HG03439 (cell line): ENCODE results near the gene KLRB1.
"Not testable (repeated sequence)": the region's sequence is repeated elsewhere in the genome, so short reads cannot be mapped to it uniquely, and the experiment has no call there.

Experiments
- ATAC-seq: cut with Tn5 transposase; IDR thresholded peaks from one replicate; pipeline ENCODE4 v1.9.1; 2021; ENCODE audit warnings: mild to moderate bottlenecking, moderate library complexity; ENCODE audit not compliant: unreplicated experiment

KLRB1 gene

DNA sequence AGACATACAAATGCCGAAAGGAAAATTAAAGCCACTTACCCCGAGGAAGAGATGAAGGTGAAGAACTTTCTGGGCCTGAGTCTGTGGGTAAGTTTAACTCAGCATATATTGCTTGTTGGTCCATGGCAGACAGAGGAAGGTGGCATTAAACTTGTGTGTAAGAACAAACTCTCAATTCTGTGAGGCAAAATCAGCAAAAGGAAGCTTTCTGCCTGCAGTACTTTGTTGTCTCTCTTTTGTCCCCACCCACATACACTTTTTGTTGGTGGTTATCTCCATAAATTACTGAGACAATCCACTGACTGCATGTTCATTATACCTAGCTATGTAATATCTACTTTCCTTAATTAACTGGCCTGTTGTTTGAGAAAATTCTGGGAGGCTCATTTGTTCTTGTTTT is at the start of gene KLRB1:
Gene KLRB1 (minus strand): TSS at position 201 of the 400 bp plus-strand sequence. CDS start 77 bp downstream, at position 124.
- no peak for ATAC-seq

DNA sequence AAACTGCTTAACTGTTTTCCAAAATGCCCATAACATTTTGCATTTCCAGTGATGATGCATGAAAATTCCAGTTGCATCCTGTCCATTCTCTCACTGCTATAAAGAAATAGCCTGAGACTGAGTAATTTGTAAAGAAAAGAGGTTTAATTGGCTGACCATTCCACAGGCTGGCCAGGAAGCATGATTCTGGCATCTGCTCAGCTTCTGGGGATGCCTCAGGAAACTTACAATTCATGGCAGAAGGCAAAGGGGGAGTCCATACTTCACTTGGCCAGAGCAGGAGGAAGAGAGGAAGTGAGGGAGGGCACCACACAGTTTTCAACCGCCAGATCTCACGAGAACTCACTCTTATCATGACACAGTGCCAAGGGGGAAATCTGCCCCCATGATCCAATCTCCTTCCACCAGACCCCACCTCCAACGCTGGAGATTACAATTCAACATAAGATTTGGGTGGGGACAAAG is 43.6 kb upstream of the KLRB1 start:
- ATAC-seq, result no peak

DNA sequence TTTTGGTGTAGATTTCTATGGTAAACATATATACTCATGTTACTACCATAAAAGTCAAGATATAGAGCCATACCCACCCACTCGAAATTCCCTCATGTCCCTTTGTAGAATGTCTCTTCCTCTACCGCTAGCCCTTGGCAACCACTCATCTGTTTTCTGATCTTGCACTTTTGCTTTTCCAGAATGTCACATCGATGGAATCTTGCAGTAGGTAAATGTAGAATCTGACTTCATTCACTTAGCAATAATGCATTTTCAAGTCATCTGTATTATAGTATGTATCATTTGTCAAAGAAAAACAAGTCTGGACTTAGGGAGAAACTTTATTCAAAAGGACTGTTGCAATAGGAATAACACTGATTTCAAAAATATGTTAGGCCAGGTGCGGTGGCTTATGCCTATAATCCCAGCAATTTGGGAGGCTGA is 42.4 kb upstream of the KLRB1 start:
- ATAC-seq, result no peak

DNA sequence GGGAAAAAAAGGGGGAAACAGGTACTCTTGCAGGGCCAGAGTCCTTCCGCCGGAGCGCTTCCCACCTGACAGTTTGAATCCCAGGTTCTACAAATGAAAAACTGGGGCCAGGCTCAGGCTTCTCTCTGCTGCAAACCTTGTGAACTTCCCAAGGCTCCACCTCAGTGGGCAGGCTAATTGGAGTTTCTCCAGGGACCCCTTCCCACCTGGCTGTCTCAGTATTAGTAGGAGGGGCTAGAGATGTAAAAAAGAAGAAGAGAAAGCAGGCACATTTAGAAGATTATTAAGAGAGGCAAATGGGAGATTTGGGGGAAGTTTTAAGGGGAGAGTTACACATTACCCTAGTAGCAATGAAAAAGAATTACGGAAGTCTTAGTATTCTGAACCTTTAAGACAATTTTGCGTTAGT is 41.8 kb upstream of the KLRB1 start:
- no peak for ATAC-seq

GRCh38 chr12:9648701-9649531 is 41.2 kb upstream of the KLRB1 start:
- ATAC-seq, result no peak

GRCh38 chr12:9647825-9648700 is 40.3 kb upstream of the KLRB1 start:
- ATAC-seq, result peak; percentile 63

DNA sequence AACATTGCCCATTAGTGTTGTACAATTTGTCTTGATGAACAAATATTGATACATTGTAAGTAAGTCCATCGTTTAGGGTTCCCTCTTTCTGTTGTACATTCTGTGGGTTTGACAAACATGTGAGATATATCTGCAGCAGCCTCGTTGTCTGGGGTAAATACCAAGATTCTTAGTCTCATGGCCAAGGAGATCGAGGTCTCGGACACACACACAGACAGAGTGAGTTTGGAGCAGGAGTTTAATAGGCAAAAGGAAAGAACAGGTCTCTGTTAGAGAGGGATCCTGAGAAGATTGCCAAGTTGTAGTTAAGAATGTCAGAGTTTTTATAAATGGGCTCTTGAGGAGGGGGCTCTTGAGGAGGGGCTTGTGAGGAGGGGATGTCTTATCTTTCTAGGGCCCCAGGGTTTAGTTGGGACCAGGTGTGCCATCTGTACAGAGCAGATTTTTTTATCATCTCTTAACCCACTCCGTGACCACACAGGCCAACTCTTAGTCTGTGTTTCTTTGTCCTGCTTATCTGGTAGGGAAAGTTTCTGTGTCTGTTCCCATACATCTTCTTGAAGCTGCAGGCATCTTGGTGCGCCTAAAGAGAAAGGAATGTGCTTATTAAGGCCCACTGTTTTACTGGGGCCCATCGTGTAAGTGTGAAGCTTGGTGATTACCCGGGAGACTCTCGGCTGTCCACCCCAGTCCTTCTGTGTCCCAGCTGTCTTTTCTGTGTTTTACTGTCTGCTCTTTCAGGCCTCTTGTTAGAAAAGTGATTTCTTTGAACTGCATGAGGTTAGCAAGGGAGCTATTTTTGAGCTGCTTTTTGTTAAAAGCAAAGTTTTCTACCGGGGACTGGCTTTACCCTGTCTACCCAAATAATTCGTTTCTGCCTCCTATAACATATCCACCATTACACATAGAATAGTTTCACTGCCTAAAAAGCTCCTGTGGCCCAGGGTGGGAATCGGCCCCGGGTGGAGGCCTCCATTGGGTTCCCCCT is 39.4 kb upstream of the KLRB1 start:
- ATAC-seq, result no peak

DNA sequence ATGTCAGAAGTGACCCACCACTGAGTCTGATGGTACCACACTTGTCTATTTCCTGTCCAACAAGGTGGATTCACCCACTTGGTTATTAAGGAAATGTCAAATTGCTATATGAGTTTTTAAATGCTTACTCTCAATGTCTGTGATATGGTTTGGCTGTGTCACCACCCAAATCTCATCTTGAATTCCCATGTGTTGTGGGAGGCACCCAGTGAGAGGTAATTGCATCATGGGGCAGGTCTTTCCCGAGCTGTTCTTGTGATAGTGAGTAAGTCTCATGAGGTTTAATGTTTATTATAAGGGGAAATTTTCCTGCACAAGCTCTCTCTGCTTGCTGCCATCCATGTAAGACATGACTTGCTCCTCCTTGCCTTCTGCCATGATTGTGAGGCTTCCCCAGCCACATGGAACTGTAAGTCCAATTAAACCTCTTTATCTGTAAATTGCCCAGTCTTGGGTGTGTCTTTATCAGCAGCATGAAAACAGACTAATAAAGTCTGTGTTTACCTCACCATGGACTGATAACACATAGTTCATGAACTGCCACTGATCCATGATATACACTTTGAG is 37.4 kb upstream of the KLRB1 start:
- ATAC-seq, result not testable (repeated sequence)

- ATAC-seq, result no peak
These were observed 35.5 kb upstream of the KLRB1 start for GRCh38 chr12:9643266-9643660.

DNA sequence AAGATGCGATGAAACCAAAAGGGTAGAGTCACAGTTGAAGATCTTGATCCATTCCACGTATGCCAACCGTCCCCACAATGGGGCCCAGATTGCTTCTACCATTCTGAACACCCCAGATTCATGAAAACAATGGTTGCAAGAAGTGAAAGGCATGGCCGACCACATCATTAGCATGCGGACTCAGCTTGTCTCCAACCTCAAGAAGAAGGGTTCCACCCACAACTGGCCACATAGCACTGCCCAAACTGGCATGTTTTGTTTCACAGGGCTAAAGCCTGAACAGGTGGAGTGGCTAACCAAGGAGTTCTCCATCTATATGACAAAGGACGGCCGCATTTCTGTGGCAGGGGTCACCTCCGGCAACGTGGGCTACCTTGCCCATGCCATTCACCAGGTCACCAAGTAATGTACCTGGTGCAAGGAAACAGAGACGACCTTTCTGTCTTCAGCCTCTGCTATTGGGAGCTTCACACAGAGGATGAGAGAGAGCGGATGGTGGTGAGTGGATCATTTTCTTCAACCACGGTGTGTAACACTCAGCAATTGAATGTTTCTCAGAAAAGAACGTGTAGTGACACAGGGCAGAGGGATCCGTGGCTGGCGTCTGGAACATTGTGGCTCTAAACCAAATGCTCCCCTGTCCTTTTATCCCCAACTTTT is 35.0 kb upstream of the KLRB1 start:
- ATAC-seq, result no peak

- no peak for ATAC-seq
These were observed 32.3 kb upstream of the KLRB1 start for GRCh38 chr12:9640024-9640423.

DNA sequence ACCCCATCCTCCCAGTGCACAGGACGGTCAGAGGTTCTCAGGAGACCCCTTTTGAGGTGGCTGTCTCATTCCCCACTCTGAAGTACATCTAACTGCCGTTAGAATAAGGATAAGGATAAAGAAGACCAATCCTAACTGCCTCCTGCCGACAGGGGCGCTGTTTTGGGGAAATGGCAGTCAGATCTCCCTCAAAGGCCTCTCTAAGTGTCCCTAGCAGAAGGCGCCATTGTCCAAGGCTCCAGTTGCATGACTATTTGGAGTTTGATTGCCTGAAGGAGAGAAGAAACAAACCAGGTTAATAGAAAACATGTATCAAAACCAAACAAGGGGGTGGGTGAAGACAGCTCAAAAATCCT is 29.1 kb upstream of the KLRB1 start:
- no peak for ATAC-seq

DNA sequence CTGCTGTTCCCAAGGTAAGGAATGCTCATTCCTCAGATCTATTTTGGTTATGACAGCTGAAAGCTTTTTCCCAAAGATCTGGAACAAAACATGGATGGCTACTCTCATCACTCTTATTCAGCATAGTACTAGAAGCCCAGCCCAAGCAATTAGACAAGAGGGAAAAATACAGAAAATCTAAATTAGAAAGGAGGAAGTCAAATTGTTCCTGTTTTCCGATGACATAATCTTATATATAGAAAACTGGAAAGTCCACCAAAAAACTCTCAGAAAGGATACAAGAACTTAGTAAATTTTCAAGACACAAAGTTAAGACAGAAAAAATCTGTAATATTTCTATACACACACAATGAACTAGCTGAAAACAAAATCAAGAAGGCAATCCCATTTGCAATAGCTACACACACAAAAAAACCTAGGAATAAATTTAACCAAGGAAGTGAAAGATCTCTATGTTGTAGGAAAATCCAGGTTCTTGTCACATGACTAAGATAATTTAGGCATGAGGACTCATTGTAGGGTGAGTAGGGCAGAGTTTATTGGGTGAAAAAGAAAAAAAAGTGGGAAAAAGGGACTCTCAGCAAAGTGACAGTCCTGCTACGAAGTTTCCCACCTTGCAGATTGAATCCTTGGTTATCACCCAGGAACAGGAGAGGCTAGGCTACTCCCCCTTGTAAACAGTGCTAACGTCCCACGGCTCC is 28.6 kb upstream of the KLRB1 start:
- no peak for ATAC-seq

GRCh38 chr12:9634969-9635754 is 27.4 kb upstream of the KLRB1 start:
- no peak for ATAC-seq

GRCh38 chr12:9634177-9634803 is 26.6 kb upstream of the KLRB1 start:
- ATAC-seq, result peak; percentile 76

GRCh38 chr12:9632766-9633165 is 25.1 kb upstream of the KLRB1 start:
- ATAC-seq, result no peak

DNA sequence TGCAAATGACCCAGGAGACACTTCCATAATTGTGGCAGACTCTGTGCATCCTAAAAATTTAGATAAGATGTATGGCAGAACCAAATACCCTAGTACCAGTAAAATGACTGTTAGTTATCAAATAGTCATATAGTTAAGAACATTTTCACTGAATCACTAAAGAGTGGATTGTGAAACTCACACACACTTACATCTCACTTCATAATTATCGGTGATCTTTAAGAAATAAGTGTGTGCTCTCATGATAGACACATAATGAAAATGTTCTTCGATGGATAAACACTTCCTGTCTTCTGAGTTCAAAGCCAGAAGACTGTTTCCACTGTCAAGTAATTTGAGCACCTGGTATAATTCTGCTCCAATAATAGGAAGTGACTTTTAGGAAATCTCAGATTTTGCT is 19.1 kb upstream of the KLRB1 start:
- ATAC-seq, result no peak

- no peak for ATAC-seq
These were observed 18.6 kb upstream of the KLRB1 start for GRCh38 chr12:9626291-9626690.
